T-cell (primary cell): ENCODE results near the gene VCX3A. TPM values are rescaled to one million over a fixed set of nuclear protein-coding genes. Genes with fewer than 3 reads are reported as not detected.

Experiments
- ATAC-seq, 4 experiments: fragments of 200-7000 bp in 3 of 4; fragments of 150-1000 bp in 1 of 4; cut with Tn5 transposase; replicated peaks in 1 of 4; 1 replicate in 3 of 4; 2 replicates in 1 of 4; pipeline ENCODE4 v1.10.0; 2021; ENCODE audit warnings: moderate library complexity in 3 of 4, mild to moderate bottlenecking in 2 of 4, moderate number of reproducible peaks in 1 of 4
- CTCF ChIA-PET, 2 donors: fragments of 300-600 bp; sonication (Branson Sonifier 250); formaldehyde crosslinking; loops; one replicate each; lab custom pipeline; 2022; ENCODE audit warnings: antibody characterized with exemption in 2 of 2; lab: Charles Lee
- POLR2A ChIA-PET, 2 donors: fragments of 300-600 bp; sonication (Branson Sonifier 250); formaldehyde crosslinking; loops; one replicate each; lab custom pipeline; 2022; ENCODE audit warnings: antibody characterized with exemption in 2 of 2; lab: Charles Lee
- DNase-seq, 35 experiments: peaks; one replicate each; pipeline versions ENCODE4 v3.0.0 to v3.0.0-alpha.2; 2013 to 2023
- H3K27ac ChIP-seq: one replicate; pipeline ENCODE4 v1.5.1; 2013; ENCODE audit warnings: low read length
- H3K27me3 ChIP-seq, 2 experiments: replicated peaks in 1 of 2; 1 replicate in 1 of 2; 2 replicates in 1 of 2; pipeline versions ENCODE4 v1.6.1 to v1.7.0; 2013; ENCODE audit warnings: low read length in 1 of 2, mixed read lengths in 1 of 2; ENCODE audit not compliant: control insufficient read depth in 2 of 2, insufficient read depth in 2 of 2; ENCODE audit errors: extremely low read depth in 1 of 2
- H3K36me3 ChIP-seq, 2 donors: 1 replicate in 1 of 2; 2 replicates in 1 of 2; pipeline versions ENCODE4 v1.6.1 to v1.7.0; 2013; ENCODE audit warnings: low read length in 1 of 2; ENCODE audit not compliant: control insufficient read depth in 2 of 2, insufficient read depth in 1 of 2; ENCODE audit errors: extremely low read depth in 1 of 2
- H3K4me1 ChIP-seq, 2 experiments: 1 replicate in 1 of 2; 2 replicates in 1 of 2; pipeline versions ENCODE4 v1.6.1 to v1.7.0; 2013; ENCODE audit warnings: low read length in 2 of 2, mixed read lengths in 1 of 2; ENCODE audit not compliant: insufficient read depth in 2 of 2, control insufficient read depth in 1 of 2; ENCODE audit errors: extremely low read depth in 1 of 2
- H3K4me3 ChIP-seq, 2 donors: 1 replicate in 1 of 2; 2 replicates in 1 of 2; pipeline versions ENCODE4 v1.5.1 to v1.7.0; 2013; ENCODE audit warnings: mild to moderate bottlenecking in 2 of 2, low read length in 1 of 2, moderate library complexity in 1 of 2; ENCODE audit not compliant: control insufficient read depth in 1 of 2; ENCODE audit errors: extremely low read depth in 1 of 2
- H3K9me3 ChIP-seq: 2 replicates; pipeline ENCODE4 v1.7.0; 2013
- H3K27ac Mint-ChIP-seq, 2 donors: one replicate each; pipeline ENCODE4 v1.8.0; 2020 to 2021; ENCODE audit warnings: mild to moderate bottlenecking in 2 of 2, mixed read lengths in 2 of 2
- H3K27me3 Mint-ChIP-seq, 2 donors: one replicate each; pipeline ENCODE4 v1.8.0; 2021 to 2022; ENCODE audit warnings: mixed read lengths in 2 of 2
- H3K36me3 Mint-ChIP-seq: one replicate; pipeline ENCODE4 v1.8.0; 2021; ENCODE audit warnings: mixed read lengths
- H3K4me1 Mint-ChIP-seq, 3 donors: one replicate each; pipeline ENCODE4 v1.8.0; 2020 to 2022; ENCODE audit warnings: mixed read lengths in 3 of 3, mild to moderate bottlenecking in 1 of 3
- H3K4me3 Mint-ChIP-seq, 3 donors: one replicate each; pipeline ENCODE4 v1.8.0; 2020 to 2022; ENCODE audit warnings: mild to moderate bottlenecking in 3 of 3, mixed read lengths in 3 of 3, moderate library complexity in 3 of 3
- H3K9me3 Mint-ChIP-seq, 3 donors: one replicate each; pipeline ENCODE4 v1.8.0; 2020 to 2022; ENCODE audit warnings: mixed read lengths in 3 of 3
- WGBS: methylation state at CpG from one replicate; pipeline ENCODE4 v1.1.5; 2013; ENCODE audit warnings: missing lambda C conversion rate; ENCODE audit not compliant: insufficient coverage; 5-methylcytosine and 5-hydroxymethylcytosine counted together
- total RNA-seq, 35 experiments: library from RNA in 6 of 35; stranded (reverse) in 6 of 35; fragments of 120-200 nt in 1 of 35; gene quantifications; one replicate each; pipeline versions ENCODE4 v1.2.1 to v1.2.4 and lab custom pipeline; 2013 to 2026

Gene VCX3A
- total RNA-seq, 5 donors from 2014 or later (not counting 1 experiment from before 2014, with no cell fraction given): not detected

DNA sequence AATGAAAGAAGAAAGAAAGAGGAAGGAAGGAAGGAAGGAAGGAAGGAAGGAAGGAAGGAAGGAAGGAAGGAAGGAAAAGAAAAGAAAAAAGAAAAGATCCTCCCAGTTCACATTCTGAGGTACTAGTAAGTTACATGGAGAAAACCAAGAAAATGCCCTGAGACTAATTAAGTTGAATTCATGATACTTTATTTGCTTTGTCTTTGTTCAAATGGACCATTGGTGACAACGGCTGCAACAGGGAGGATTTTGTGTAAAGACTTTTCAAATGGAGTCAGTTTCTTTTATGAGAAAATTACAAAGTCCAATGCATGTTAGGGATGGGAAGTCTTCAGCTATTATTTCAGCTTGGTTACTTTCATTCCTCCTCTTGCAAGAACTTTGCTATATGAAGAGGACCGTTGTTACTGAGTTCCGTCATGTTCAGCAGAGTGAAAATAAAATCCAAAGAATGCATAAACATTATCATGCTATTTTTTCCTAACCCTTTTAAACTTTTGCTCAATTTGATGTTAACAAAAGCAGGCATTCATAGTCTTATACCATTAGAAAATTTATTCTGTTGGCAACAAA, 8.3 kb downstream of the VCX3A start:
- Histone ChIP-seq H3K36me3 (no peaks in the 10 kb centered on the region), H3K27ac (no peak overlapping the region), H3K4me1 (no peaks in the 10 kb centered on the region), H3K9me3 (no peaks in the 10 kb centered on the region), H3K27me3 (no peaks in the 10 kb centered on the region), H3K4me3 (no peak overlapping the region)
- Mint-ChIP-seq H3K4me3 (no peak overlapping the region), H3K36me3 (no peaks in the 10 kb centered on the region), H3K27ac (no peak overlapping the region), H3K27me3 (no peaks in the 10 kb centered on the region), H3K4me1 (no peaks in the 10 kb centered on the region), H3K9me3 (peaks cover 0 to 9% (median 2%) of the 10 kb centered on the region in 3 donors)
- DNase-seq (no peak), ATAC-seq (no peak)
- no CpG with 5 or more reads among the region's 3 CpGs for WGBS
- ChIA-PET CTCF (no interaction called here), POLR2A (no interaction called here)

DNA sequence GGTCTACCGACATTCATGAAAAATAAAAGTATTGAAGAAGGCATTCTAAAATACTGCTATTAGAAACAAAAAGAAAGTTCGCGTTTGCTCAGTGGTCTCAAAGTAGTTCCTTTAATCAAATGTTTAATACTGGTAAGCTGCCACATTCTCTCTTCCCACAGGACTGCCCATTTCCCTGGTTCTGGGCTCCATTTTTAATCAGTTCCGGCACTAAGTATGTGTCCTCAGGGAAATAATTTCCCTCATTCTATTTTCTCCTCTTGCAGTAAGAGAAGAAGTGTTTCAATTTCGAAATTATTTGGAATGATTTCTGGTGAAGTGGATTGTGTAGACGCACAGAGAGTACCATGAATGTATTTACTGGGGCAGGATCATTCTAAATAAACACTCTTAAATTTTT, 17.5 kb downstream of the VCX3A start:
- Histone ChIP-seq H3K36me3 (no peaks in the 10 kb centered on the region), H3K27ac (no peak overlapping the region), H3K4me3 (no peak overlapping the region), H3K9me3 (no peaks in the 10 kb centered on the region), H3K4me1 (no peaks in the 10 kb centered on the region), H3K27me3 (no peaks in the 10 kb centered on the region)
- Mint-ChIP-seq H3K27me3 (no peaks in the 10 kb centered on the region), H3K36me3 (no peaks in the 10 kb centered on the region), H3K4me1 (no peaks in the 10 kb centered on the region), H3K27ac (no peak overlapping the region), H3K4me3 (no peak overlapping the region), H3K9me3 (peaks cover 0 to 2% (median 0%) of the 10 kb centered on the region in 3 donors)
- DNase-seq (no peak), ATAC-seq (no peak)
- WGBS: no CpG with 5 or more reads among the region's 6 CpGs
- ChIA-PET CTCF (no interaction called here), POLR2A (no interaction called here)

DNA sequence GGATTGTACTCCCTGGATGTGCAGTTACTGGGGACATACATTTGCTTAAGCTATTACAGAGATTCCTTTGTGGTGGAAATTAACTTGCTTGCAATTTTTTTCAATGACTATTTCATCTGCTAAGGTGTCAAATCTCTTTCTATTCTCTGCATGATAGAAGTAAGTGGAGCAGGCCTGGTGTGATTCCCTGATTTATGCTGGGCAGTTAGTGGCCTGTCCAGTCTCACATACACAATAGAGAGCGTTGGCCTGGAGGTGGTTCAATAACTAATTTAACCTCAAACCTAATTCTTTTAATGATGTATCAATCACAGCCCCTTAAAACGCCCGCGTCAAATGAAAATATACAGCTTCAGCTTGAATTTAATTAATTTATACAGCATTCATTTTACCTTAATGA, 28.5 kb downstream of the VCX3A start:
- Mint-ChIP-seq H3K27ac (no peak overlapping the region), H3K4me1 (no peaks in the 10 kb centered on the region), H3K27me3 (peaks cover 0 to 1% of the 10 kb centered on the region in 2 donors), H3K4me3 (no peak overlapping the region), H3K36me3 (no peaks in the 10 kb centered on the region), H3K9me3 (peaks cover 0 to 3% (median 2%) of the 10 kb centered on the region in 3 donors)
- Histone ChIP-seq H3K27me3 (no peaks in the 10 kb centered on the region), H3K27ac (no peak overlapping the region), H3K4me1 (no peaks in the 10 kb centered on the region), H3K36me3 (no peaks in the 10 kb centered on the region), H3K4me3 (no peak overlapping the region), H3K9me3 (no peaks in the 10 kb centered on the region)
- no peak for DNase-seq
- CTCF ChIA-PET: no interaction called here
- no CpG with 5 or more reads among the region's 4 CpGs for WGBS
- no peak for ATAC-seq
- POLR2A ChIA-PET: no interaction called here

DNA sequence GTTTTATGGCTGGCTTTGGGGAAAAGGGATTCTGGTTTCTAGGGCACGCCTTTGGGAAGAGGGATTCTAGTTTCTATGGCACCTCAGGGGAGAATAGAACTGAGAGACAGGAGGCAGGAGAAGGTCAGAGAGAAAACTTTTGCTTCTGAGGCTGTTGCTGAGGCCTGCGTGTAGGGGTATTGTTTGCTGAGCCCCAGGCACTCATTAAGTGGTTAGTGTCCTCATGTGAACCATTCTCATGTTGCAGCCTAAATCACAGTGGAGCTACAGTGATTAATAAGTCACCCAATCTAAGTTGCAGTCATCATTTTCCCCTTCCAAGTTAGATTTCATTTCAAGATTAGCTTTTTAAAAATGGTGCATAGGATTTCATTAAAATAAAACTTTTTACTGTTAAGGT, 29.0 kb downstream of the VCX3A start:
- Histone ChIP-seq H3K36me3 (no peaks in the 10 kb centered on the region), H3K4me3 (no peak overlapping the region), H3K27me3 (no peaks in the 10 kb centered on the region), H3K27ac (no peak overlapping the region), H3K4me1 (no peaks in the 10 kb centered on the region), H3K9me3 (no peaks in the 10 kb centered on the region)
- ChIA-PET CTCF (no interaction called here), POLR2A (no interaction called here)
- DNase-seq (no peak), ATAC-seq (no peak)
- Mint-ChIP-seq H3K9me3 (peaks cover 0 to 3% (median 2%) of the 10 kb centered on the region in 3 donors), H3K4me1 (no peaks in the 10 kb centered on the region), H3K4me3 (no peak overlapping the region), H3K27me3 (peaks cover 0 to 1% of the 10 kb centered on the region in 2 donors), H3K36me3 (no peaks in the 10 kb centered on the region), H3K27ac (no peak overlapping the region)
- WGBS: 17% methylated on average over 1 of the region's 2 CpGs

DNA sequence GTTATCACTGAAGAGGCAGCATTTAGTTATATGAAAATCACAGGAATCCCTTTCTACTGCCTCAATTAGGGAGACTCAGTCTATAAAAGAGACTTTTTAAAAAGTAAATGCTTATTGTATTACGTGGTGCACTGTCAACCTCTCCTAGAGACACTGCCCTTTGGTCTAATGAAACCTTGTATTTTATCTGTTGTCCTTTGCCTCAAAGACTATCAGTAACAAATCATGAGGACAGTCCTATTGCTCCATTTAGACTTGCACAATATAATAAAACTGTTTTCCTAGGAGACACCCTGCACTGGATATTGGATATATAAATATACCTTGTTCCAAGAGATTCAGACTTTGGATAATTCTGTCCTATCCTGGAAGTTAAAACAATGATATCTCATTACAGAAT, 34.2 kb downstream of the VCX3A start:
- ChIA-PET POLR2A (no interaction called here), CTCF (no interaction called here)
- no peaks in the 10 kb centered on the region for H3K4me1 ChIP-seq
- DNase-seq (no peak), ATAC-seq (no peak)
- peaks cover 0 to 3% (median 2%) of the 10 kb centered on the region in 3 donors for H3K9me3 Mint-ChIP-seq
- H3K4me3 Mint-ChIP-seq: no peak overlapping the region
- H3K4me1 Mint-ChIP-seq: no peaks in the 10 kb centered on the region
- no peak overlapping the region for H3K27ac Mint-ChIP-seq
- no CpG with 5 or more reads among the region's 1 CpG for WGBS
- no peaks in the 10 kb centered on the region for H3K36me3 ChIP-seq
- no peak overlapping the region for H3K27ac ChIP-seq
- H3K27me3 Mint-ChIP-seq: no peaks in the 10 kb centered on the region
- H3K36me3 Mint-ChIP-seq: no peaks in the 10 kb centered on the region
- H3K4me3 ChIP-seq: no peak overlapping the region
- no peaks in the 10 kb centered on the region for H3K27me3 ChIP-seq
- H3K9me3 ChIP-seq: no peaks in the 10 kb centered on the region

DNA sequence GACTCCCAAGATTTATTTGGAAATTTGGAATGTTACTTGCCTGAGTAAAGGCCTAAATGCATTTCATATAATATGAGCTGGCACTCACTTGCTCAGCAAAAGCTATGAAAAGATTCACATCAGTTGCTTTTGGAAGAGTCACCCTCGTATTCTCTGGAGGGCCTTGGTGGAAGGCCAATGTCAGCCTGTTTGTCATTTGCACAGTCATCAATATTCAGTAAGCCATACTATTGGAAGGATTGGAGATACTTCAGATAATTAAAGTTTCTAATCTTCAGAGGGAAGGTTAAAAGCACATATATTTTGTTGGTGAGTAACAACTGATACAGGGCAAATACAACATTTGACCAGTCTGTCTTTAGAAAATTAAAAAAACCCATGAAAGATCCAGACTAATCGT, 36.6 kb downstream of the VCX3A start:
- Mint-ChIP-seq H3K36me3 (no peaks in the 10 kb centered on the region), H3K27me3 (no peaks in the 10 kb centered on the region), H3K9me3 (peaks cover 0 to 7% (median 2%) of the 10 kb centered on the region in 3 donors), H3K4me1 (no peaks in the 10 kb centered on the region), H3K4me3 (no peak overlapping the region), H3K27ac (no peak overlapping the region)
- ATAC-seq: no peak
- no peak overlapping the region for H3K27ac ChIP-seq
- ChIA-PET CTCF (interaction anchor here in 1 of 2 donors (0.6 kb wide), 1 partner anchor 367 kb away, joined by 3 read pairs; no protein-coding TSS in a partner anchor), POLR2A (no interaction called here)
- no peaks in the 10 kb centered on the region for H3K4me1 ChIP-seq
- no peak for DNase-seq
- no peak overlapping the region for H3K4me3 ChIP-seq
- WGBS: no CpG with 5 or more reads among the region's 2 CpGs
- no peaks in the 10 kb centered on the region for H3K27me3 ChIP-seq
- no peaks in the 10 kb centered on the region for H3K36me3 ChIP-seq
- no peaks in the 10 kb centered on the region for H3K9me3 ChIP-seq
